Kidney (tissue), 14 donors: ENCODE measurements around the gene ACP3. TPM values are rescaled to one million over a fixed set of nuclear protein-coding genes. Genes with fewer than 3 reads are reported as not detected.

Experiments used
- DNase-seq, 5 donors: peaks; one replicate each; pipeline ENCODE4 v3.0.0-alpha.2; 2013 to 2020
- FAIRE-seq: peaks from 2 replicates; lab custom pipeline; 2012; peaks lifted over from hg19 to GRCh38; lab: Jason Lieb, UNC
- H3K27ac ChIP-seq, 2 donors: one replicate each; pipeline ENCODE4 v1.7.0; 2013; ENCODE audit warnings: low read depth in 2 of 2, low read length in 2 of 2, inconsistent platforms in 1 of 2
- H3K27me3 ChIP-seq: one replicate; pipeline ENCODE4 v1.7.1; 2013; ENCODE audit warnings: low read length, inconsistent platforms; ENCODE audit not compliant: control insufficient read depth, insufficient read depth
- H3K36me3 ChIP-seq, 3 donors: one replicate each; pipeline versions ENCODE4 v1.7.0 to v1.7.1; 2013; ENCODE audit warnings: low read length in 3 of 3, control low read depth in 1 of 3, inconsistent platforms in 1 of 3; ENCODE audit not compliant: insufficient read depth in 3 of 3, control insufficient read depth in 2 of 3
- H3K4me1 ChIP-seq, 3 donors: one replicate each; pipeline versions ENCODE4 v1.7.0 to v1.7.1; 2013; ENCODE audit warnings: low read length in 3 of 3, inconsistent platforms in 1 of 3, low read depth in 1 of 3; ENCODE audit not compliant: control insufficient read depth in 2 of 3, insufficient read depth in 2 of 3
- H3K4me3 ChIP-seq, 3 donors: one replicate each; pipeline versions ENCODE4 v1.7.0 to v1.8.1; 2013; ENCODE audit warnings: low read length in 3 of 3, control low read depth in 1 of 3, inconsistent platforms in 1 of 3
- H3K9ac ChIP-seq, 3 donors: one replicate each; pipeline versions ENCODE4 v1.7.0 to v1.7.1; 2013; ENCODE audit warnings: low read length in 3 of 3, control low read depth in 1 of 3, inconsistent platforms in 1 of 3
- H3K9me3 ChIP-seq, 3 donors: one replicate each; pipeline versions ENCODE4 v1.7.0 to v1.7.1; 2013; ENCODE audit warnings: low read length in 3 of 3, control low read depth in 1 of 3, inconsistent platforms in 1 of 3; ENCODE audit not compliant: control insufficient read depth in 2 of 3, insufficient read depth in 1 of 3
- CTCF ChIP-seq: IDR thresholded peaks from 3 replicates; pipeline ENCODE4 v1.5.1; 2012; ENCODE audit warnings: mild to moderate bottlenecking, moderate library complexity, borderline replicate concordance; ENCODE audit not compliant: insufficient read depth; ENCODE audit errors: extremely low read depth
- intact Hi-C: fragments of 100-400 bp; cut with DNase I; formaldehyde crosslinking; loops from one replicate; pipeline ENCODE4 v1.11.1; 2022
- polyA plus RNA-seq: library from polyadenylated mRNA; stranded (reverse); fragments of 350-450 nt; fragmentation: Illumina TruSeq; extraction: RNeasy Lipid Tissue Mini Kit (QIAGEN cat#74804); gene quantifications from one replicate; pipeline ENCODE4 v1.2.3, GENCODE V29; 2014; ENCODE audit warnings: low read depth, low replicate concordance; ENCODE audit not compliant: insufficient read depth
- total RNA-seq: library from RNA; stranded (reverse); fragmentation: NEBNext Ultra II Directional; extraction: Animal tissue kit (Norgen Biotek cat#: 25700); gene quantifications from one replicate; pipeline ENCODE4 v1.2.1, GENCODE V29; 2021
- donor health status: control.
- donor health status: control.
- donor health status: control.
- donor health status: control.
- donor health status: control.
- donor health status: DM: yes; HTN: yes; CAD: no.
- donor health status: Normal renal cell carcinoma (clear cell type).

Gene ACP3
- total and polyA plus RNA-seq, 2 donors from 2014 or later, result 31.8 to 67.8 TPM

GRCh38 chr3:132346841-132347736, 29.9 kb downstream of the ACP3 start:
- no peak for TF ChIP-seq CTCF
- Histone ChIP-seq H3K4me3 (no peak overlapping the region), H3K27ac (no peak overlapping the region), H3K9ac (no peak overlapping the region), H3K27me3 (no peaks in the 10 kb centered on the region), H3K9me3 (no peaks in the 10 kb centered on the region), H3K36me3 (no peaks in the 10 kb centered on the region), H3K4me1 (no peaks in the 10 kb centered on the region)
- FAIRE-seq (no peak), DNase-seq (no peak)
- intact Hi-C loops, result loop anchor here (10.0 kb wide), 1 partner anchor 92 kb away; no protein-coding TSS in a partner anchor

GRCh38 chr3:132347811-132348210, 30.6 kb downstream of the ACP3 start:
- H3K27me3 ChIP-seq, result no peaks in the 10 kb centered on the region
- intact Hi-C loops, result loop anchor here (10.0 kb wide), 1 partner anchor 93 kb away; no protein-coding TSS in a partner anchor
- no peaks in the 10 kb centered on the region for H3K9me3 ChIP-seq
- H3K9ac ChIP-seq, result no peak overlapping the region
- H3K36me3 ChIP-seq, result no peaks in the 10 kb centered on the region
- no peak for TF ChIP-seq CTCF
- no peak for FAIRE-seq
- H3K27ac ChIP-seq, result no peak overlapping the region
- DNase-seq, result no peak
- H3K4me1 ChIP-seq, result no peaks in the 10 kb centered on the region
- no peak overlapping the region for H3K4me3 ChIP-seq

- FAIRE-seq (no peak), DNase-seq (no peak)
- H3K4me1 ChIP-seq, result no peaks in the 10 kb centered on the region
- H3K27ac ChIP-seq, result no peak overlapping the region
- no peak for TF ChIP-seq CTCF
- intact Hi-C loops, result loop anchor here (10.0 kb wide), 1 partner anchor 94 kb away; no protein-coding TSS in a partner anchor
- H3K36me3 ChIP-seq, result no peaks in the 10 kb centered on the region
- no peaks in the 10 kb centered on the region for H3K9me3 ChIP-seq
- no peaks in the 10 kb centered on the region for H3K27me3 ChIP-seq
- H3K9ac ChIP-seq, result no peak overlapping the region
- H3K4me3 ChIP-seq, result no peak overlapping the region
These were observed 31.3 kb downstream of the ACP3 start for GRCh38 chr3:132348531-132348930.
